ENCODE measurements around the gene NOP10.
"Not testable (repeated sequence)": the region's sequence is repeated elsewhere in the genome, so short reads cannot be mapped to it uniquely, and the experiment has no call there.

Gene NOP10

GRCh38 chr15:34358367-34358766, 15.4 kb upstream of the NOP10 start:
- DNase-seq = no peak

- no peak for DNase-seq
Measured at GRCh38 chr15:34357653-34358052, 14.7 kb upstream of the NOP10 start.

GRCh38 chr15:34355241-34355640, 12.3 kb upstream of the NOP10 start:
- no peak for DNase-seq

GRCh38 chr15:34354286-34354685, 11.3 kb upstream of the NOP10 start:
- no peak for DNase-seq

- no peak for DNase-seq
Measured at GRCh38 chr15:34353627-34354026, 10.7 kb upstream of the NOP10 start.

- DNase-seq = not testable (repeated sequence)
Measured at GRCh38 chr15:34352996-34353395, 10.1 kb upstream of the NOP10 start.

GRCh38 chr15:34349769-34350168, 6.8 kb upstream of the NOP10 start:
- no peak for DNase-seq

- DNase-seq = no peak
Measured at GRCh38 chr15:34348735-34349300, 5.9 kb upstream of the NOP10 start.

GRCh38 chr15:34347951-34348638, 5.2 kb upstream of the NOP10 start:
- no peak for DNase-seq

GRCh38 chr15:34342213-34342736, 661 bp downstream of the NOP10 start:
- not testable (repeated sequence) for DNase-seq

- no peak for DNase-seq
Measured at GRCh38 chr15:34341381-34342212, 1.3 kb downstream of the NOP10 start.

- no peak for DNase-seq
Measured at GRCh38 chr15:34339946-34340345, 3.0 kb downstream of the NOP10 start.

GRCh38 chr15:34338347-34338746, 4.6 kb downstream of the NOP10 start:
- no peak for DNase-seq

- peak; percentile 94 for DNase-seq
Measured at GRCh38 chr15:34337557-34338306, 5.2 kb downstream of the NOP10 start, which contains the start of gene SLC12A6. TSS of gene SLC12A6 (minus strand) at chr15:34337781. CDS start at chr15:34336680, 1,101 bp downstream.

- DNase-seq = no peak
Measured at GRCh38 chr15:34336991-34337556, 5.9 kb downstream of the NOP10 start.

- no peak for DNase-seq
Measured at GRCh38 chr15:34336231-34336990, 6.5 kb downstream of the NOP10 start.

GRCh38 chr15:34335176-34336032, 7.5 kb downstream of the NOP10 start:
- no peak for DNase-seq

GRCh38 chr15:34334672-34335071, 8.3 kb downstream of the NOP10 start:
- DNase-seq = no peak

- DNase-seq = no peak
Measured at GRCh38 chr15:34332553-34333120, 10.3 kb downstream of the NOP10 start.

- no peak for DNase-seq
Measured at GRCh38 chr15:34331809-34332208, 11.1 kb downstream of the NOP10 start.
